ENCODE measurements around the gene LPXN.

- TF ChIP-seq CTCF (IDR thresholded peaks at IDR 0.05) (no peak), TCF7L2 (IDR thresholded peaks at IDR 0.05; ENCODE audit: low read depth, low read length) (no peak), POLR2AphosphoS5 (IDR thresholded peaks at IDR 0.05; ENCODE audit: low read depth, low read length) (no peak), REST (IDR thresholded peaks at IDR 0.05; ENCODE audit: insufficient read depth in 1 of 2, low read depth in 2 of 2, low read length in 1 of 2) (no peak)
These were observed 40.9 kb upstream of the LPXN start for GRCh38 chr11:58616594-58616993.

Data from Panc1 (cell line).